ENCODE data around the gene EMID1. TPM values are rescaled to one million over a fixed set of nuclear protein-coding genes. Genes with fewer than 3 reads are reported as not detected.
"Not testable (repeated sequence)": the region's sequence is repeated elsewhere in the genome, so short reads cannot be mapped to it uniquely, and the experiment has no call there.

Gene EMID1
- total RNA-seq, 1 experiment from 2014 or later: 9.6 TPM

DNA sequence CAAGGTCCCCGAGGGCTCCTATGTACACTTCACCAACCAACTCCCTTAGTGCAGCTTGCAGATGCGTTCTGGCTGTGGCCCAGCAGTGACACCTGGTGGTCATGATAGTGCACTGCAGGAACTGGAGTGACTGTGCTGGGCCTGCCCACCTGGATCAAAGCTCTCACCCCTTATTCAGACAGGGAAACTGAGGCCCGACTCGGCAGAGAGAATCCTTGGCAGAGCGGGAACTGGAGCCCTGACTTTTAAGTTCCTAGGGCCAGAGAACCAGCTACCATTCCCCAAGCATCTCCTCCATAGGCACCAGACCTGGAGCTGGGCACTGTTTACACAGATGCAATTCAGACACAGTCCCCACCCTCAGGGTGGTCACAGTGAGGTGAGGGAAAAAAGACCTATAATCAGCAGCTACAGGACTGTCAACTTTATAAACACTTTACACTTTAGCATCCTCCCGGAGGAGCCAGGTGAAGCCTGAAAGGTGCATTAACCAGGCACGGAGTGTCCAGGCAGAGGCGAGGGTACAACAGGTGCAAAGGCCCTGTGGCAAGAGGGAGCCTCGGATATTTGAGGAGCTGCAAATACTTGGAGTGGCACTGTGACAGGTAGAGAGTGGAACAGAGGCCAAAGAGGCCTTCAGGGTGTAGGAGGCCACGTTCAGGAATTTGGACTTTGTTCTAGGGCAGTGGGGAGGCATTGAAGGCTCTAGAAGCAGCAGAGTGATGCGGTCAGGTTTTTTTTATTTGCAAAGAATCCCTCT is 40.1 kb downstream of the EMID1 start (continued):
- no peak for TF ChIP-seq TCF7L2 (IDR thresholded peaks at IDR 0.05; ENCODE audit: borderline replicate concordance, extremely low read depth, insufficient read depth, insufficient read length)

- H3K79me2 ChIP-seq (ENCODE audit: insufficient read depth, low read length); BruUV-seq (replicated peaks); H3K27me3 ChIP-seq (ENCODE audit: insufficient read depth, low read length); H4K20me1 ChIP-seq (ENCODE audit: insufficient read depth); H2AFZ ChIP-seq (ENCODE audit: low read depth, low read length, poor library complexity, severe bottlenecking); H3K36me3 ChIP-seq (ENCODE audit: control insufficient read depth in 1 of 2, insufficient read depth in 2 of 2, low read length in 2 of 2); ATAC-seq; DNase-seq (ENCODE audit: low read depth, low spot score); CTCF ChIA-PET; POLR2A ChIA-PET; H3K27ac ChIP-seq (ENCODE audit: low read depth, low read length); H3K4me3 ChIP-seq (replicated peaks in 1 of 2; ENCODE audit: low read depth in 1 of 2, low read length in 2 of 2); RAD21 ChIA-PET (ENCODE audit: low non-redundant PET in 1 of 2, low total read pairs in 2 of 2, uncharacterized antibody in 2 of 2, unreplicated experiment in 2 of 2); H3K9me2 ChIP-seq (ENCODE audit: insufficient read depth); H3K4me2 ChIP-seq (ENCODE audit: low read length); H3K9ac ChIP-seq (ENCODE audit: low read length); H3K4me1 ChIP-seq (ENCODE audit: control insufficient read depth in 1 of 2, insufficient read depth in 2 of 2, low read length in 2 of 2); H3K9me3 ChIP-seq (ENCODE audit: control insufficient read depth in 1 of 2, insufficient read depth in 1 of 2, low read depth in 1 of 2, low read length in 2 of 2): not testable (repeated sequence)
- intact Hi-C loops (cut with micrococcal nuclease): loop anchor here (5.0 to 10.0 kb wide), 4 partner anchors 93 to 456 kb away; no protein-coding TSS in a partner anchor
Measured at GRCh38 chr22:29247891-29248290, 42.2 kb downstream of the EMID1 start.

DNA sequence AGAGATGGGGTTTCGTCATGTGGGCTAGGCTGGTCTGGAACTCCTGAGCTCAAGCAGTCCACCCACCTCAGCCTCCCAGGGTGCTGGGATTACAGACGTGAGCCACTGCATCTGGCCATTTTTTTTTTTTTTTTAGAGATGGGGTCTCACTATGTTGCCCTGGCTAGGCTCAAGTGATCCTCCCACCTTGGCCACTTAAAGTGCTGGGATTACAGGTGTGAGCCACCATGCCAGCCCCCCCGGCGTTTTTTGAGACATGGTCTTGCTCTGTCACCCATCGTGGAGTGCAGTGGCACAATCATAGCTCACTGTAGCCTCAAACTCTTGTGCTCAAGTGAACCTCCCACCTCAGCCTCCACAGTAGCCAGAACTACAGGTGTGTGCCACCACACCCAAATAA is 45.6 kb downstream of the EMID1 start:
- CTCF ChIA-PET: no interaction called here
- intact Hi-C loops (cut with micrococcal nuclease): no loop called here

More for the DNA sequence above, 45.6 kb downstream of the EMID1 start:
- Histone ChIP-seq H3K4me2 (ENCODE audit: low read length) (no peak overlapping the region), H3K27ac (ENCODE audit: low read depth, low read length) (no peak overlapping the region), H3K9ac (ENCODE audit: low read length) (no peak overlapping the region), H3K79me2 (ENCODE audit: insufficient read depth, low read length) (no peaks in the 10 kb centered on the region), H3K4me1 (ENCODE audit: control insufficient read depth in 1 of 2, insufficient read depth in 2 of 2, low read length in 2 of 2) (no peaks in the 10 kb centered on the region; a peak in 1 of 4 replicates), H3K4me3 (replicated peaks in 1 of 2; ENCODE audit: low read depth in 1 of 2, low read length in 2 of 2) (no peak overlapping the region), H3K9me3 (ENCODE audit: control insufficient read depth in 1 of 2, insufficient read depth in 1 of 2, low read depth in 1 of 2, low read length in 2 of 2) (no peaks in the 10 kb centered on the region), H4K20me1 (ENCODE audit: insufficient read depth) (no peaks in the 10 kb centered on the region), H3K27me3 (ENCODE audit: insufficient read depth, low read length) (no peaks in the 10 kb centered on the region), H3K9me2 (ENCODE audit: insufficient read depth) (no peaks in the 10 kb centered on the region), H3K36me3 (ENCODE audit: control insufficient read depth in 1 of 2, insufficient read depth in 2 of 2, low read length in 2 of 2) (no peaks in the 10 kb centered on the region), H2AFZ (ENCODE audit: low read depth, low read length, poor library complexity, severe bottlenecking) (no peak overlapping the region)
- TF ChIP-seq YY1 (IDR thresholded peaks at IDR 0.05; ENCODE audit: extremely low read depth, insufficient replicate concordance, low read depth, low read length) (no peak), EZH2phosphoT487 (IDR thresholded peaks at IDR 0.05; ENCODE audit: borderline replicate concordance) (no peak), JUND (IDR thresholded peaks at IDR 0.05) (no peak), ATF3 (IDR thresholded peaks at IDR 0.05) (no peak), EZH2 (IDR thresholded peaks at IDR 0.05) (no peak), POLR2AphosphoS5 (IDR thresholded peaks at IDR 0.05; ENCODE audit: low read depth, low read length) (no peak), CBX3 (IDR thresholded peaks at IDR 0.05; ENCODE audit: low read depth) (no peak), FOSL1 (IDR thresholded peaks at IDR 0.05; ENCODE audit: low read depth) (no peak), TCF7L2 (IDR thresholded peaks at IDR 0.05; ENCODE audit: borderline replicate concordance, extremely low read depth, insufficient read depth, insufficient read length) (no peak), CEBPB (IDR thresholded peaks at IDR 0.05; ENCODE audit: low read depth) (no peak), MAX (IDR thresholded peaks at IDR 0.05) (no peak)
- TF ChIP-seq, protein P1, sequence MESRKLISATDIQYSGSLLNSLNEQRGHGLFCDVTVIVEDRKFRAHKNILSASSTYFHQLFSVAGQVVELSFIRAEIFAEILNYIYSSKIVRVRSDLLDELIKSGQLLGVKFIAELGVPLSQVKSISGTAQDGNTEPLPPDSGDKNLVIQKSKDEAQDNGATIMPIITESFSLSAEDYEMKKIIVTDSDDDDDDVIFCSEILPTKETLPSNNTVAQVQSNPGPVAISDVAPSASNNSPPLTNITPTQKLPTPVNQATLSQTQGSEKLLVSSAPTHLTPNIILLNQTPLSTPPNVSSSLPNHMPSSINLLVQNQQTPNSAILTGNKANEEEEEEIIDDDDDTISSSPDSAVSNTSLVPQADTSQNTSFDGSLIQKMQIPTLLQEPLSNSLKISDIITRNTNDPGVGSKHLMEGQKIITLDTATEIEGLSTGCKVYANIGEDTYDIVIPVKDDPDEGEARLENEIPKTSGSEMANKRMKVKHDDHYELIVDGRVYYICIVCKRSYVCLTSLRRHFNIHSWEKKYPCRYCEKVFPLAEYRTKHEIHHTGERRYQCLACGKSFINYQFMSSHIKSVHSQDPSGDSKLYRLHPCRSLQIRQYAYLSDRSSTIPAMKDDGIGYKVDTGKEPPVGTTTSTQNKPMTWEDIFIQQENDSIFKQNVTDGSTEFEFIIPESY (IDR thresholded peaks at IDR 0.05; ENCODE audit: extremely low read depth, insufficient replicate concordance, low read length): no peak
- ChIA-PET RAD21 (ENCODE audit: low non-redundant PET in 1 of 2, low total read pairs in 2 of 2, uncharacterized antibody in 2 of 2, unreplicated experiment in 2 of 2) (no interaction called here), POLR2A (no interaction called here)
- ATAC-seq (no peak), DNase-seq (ENCODE audit: low read depth, low spot score) (no peak)
- no TSS peak for BruUV-seq (replicated peaks)
